ENCODE measurements around the gene GPR26.

DNA sequence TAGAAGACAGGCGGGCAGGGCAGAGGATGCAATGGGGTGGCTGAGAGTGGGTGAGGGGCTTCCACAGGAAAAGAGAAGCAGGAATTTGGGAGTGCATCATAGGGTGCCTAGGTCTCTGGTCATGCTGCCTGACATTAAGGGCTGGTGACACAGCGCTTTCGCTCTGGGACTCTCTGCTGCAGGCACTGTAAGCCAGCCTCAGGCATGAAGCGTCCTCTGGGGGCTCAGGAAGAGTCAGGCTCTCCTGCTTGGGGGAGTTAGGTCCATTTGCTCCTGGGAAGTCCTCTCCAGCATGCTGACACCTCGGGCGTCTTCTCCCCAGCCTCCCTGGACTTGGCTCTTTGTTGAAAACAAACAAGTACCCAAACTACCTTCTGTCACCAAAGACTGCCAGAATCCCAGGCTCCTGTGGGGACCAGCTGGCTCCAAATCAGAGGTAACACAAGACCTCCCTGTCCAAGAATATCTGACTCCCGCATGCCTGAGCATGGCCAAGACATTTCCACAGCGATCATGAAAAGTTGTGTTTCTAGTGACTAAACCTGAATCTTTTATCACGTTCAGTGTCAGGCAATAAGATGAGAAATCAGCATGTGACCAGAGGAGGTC, 55.4 kb downstream of the GPR26 start:
- TF ChIP-seq, protein P1, sequence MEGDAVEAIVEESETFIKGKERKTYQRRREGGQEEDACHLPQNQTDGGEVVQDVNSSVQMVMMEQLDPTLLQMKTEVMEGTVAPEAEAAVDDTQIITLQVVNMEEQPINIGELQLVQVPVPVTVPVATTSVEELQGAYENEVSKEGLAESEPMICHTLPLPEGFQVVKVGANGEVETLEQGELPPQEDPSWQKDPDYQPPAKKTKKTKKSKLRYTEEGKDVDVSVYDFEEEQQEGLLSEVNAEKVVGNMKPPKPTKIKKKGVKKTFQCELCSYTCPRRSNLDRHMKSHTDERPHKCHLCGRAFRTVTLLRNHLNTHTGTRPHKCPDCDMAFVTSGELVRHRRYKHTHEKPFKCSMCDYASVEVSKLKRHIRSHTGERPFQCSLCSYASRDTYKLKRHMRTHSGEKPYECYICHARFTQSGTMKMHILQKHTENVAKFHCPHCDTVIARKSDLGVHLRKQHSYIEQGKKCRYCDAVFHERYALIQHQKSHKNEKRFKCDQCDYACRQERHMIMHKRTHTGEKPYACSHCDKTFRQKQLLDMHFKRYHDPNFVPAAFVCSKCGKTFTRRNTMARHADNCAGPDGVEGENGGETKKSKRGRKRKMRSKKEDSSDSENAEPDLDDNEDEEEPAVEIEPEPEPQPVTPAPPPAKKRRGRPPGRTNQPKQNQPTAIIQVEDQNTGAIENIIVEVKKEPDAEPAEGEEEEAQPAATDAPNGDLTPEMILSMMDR (IDR thresholded peaks at IDR 0.05; ENCODE audit: borderline replicate concordance, extremely low read depth, low read length, poor library complexity, severe bottlenecking) = no peak
- TF ChIP-seq EZH2 (IDR thresholded peaks at IDR 0.05; ENCODE audit: borderline replicate concordance, low read depth, low read length, severe bottlenecking) = no peak
